HG02943 (cell line): ENCODE results near the gene MBD3L1.

Source experiments
- ATAC-seq: cut with Tn5 transposase; IDR thresholded peaks from one replicate; pipeline ENCODE4 v1.9.1; 2021; ENCODE audit warnings: mild to moderate bottlenecking, low read depth, moderate library complexity; ENCODE audit not compliant: unreplicated experiment

The MBD3L1 gene

DNA sequence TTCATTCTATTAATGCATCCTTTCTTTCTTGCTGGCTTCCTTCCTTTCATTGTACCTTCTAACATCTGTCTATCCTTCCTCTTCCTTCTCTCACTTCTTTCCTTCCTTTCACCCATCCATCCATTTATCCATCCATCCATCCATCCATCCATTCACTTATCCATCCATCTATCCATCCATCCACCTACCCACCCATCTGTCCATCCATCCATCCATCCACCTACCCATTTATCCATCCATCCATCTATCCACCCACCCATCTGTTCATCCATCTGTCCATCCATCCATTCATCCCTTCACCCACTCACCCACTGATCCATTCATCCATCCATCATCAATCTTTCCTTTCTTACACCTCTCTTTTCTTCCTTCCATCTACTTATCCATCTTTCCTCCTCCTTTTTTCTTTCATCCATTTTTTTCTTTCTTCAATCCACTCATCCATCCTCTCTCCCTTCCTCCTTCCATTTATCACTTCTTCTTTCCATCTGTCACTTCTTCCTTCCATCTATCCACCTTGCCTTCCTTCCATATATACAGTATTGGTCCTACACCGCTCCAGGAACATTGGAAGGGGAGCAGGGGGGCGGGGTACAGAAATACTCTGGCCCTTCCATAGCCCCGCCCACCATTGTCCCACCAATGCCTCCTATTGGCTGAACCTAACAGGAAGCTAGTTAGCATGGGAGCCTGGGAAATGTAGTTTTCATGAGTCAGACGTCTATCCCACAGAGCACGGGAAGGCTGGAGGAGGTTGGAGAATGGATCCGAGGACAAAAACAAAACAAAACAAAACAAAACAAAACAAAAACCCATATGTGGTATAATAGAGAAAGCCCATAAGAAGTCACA lies 45.9 kb downstream of the MBD3L1 start:
- no peak for ATAC-seq

DNA sequence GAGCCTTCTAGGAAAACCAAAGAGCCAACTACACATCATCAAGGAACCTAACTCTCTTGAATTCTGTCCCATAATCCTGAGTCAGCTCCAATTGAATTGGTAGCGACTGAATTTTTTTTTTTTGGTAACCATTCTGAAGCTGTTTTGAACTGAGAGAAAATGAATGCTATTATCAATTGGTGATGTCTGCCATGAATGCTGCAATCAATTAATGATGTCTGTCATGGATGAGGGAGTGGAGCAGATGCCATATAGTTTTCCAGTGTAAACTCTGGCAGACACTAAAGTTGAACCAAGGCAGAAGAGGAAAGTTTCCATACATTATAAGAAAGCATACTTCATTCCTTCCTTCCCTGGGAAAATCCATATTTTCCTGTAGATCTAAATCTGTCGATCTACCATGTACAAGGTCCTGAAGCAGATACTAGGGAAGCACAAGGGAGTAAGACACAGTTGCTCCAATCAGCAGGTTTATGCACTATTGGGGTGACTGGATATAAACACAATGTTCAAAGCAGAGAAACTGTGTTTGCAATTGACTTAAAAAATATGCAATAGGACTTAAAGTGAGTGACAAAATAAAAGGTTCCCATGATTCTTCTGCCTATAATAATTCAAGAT lies 48.8 kb downstream of the MBD3L1 start:
- no peak for ATAC-seq

DNA sequence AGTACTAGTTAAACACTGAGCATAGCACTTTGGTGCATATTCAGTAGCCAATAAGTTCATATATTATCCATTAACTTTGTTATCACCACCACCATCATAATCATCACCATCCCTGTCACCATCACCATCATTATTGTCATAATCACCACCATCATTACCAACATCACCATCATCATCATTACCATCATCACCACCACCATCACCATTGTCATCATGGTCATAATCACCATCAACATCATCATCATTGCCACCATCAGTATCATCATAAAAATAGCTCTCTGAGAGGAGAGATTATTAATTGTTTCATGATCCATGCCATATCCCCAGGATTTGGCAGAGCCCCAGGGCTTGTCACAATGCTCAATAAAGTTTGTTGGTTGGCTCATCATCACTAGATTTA lies 49.3 kb downstream of the MBD3L1 start:
- ATAC-seq: no peak

DNA sequence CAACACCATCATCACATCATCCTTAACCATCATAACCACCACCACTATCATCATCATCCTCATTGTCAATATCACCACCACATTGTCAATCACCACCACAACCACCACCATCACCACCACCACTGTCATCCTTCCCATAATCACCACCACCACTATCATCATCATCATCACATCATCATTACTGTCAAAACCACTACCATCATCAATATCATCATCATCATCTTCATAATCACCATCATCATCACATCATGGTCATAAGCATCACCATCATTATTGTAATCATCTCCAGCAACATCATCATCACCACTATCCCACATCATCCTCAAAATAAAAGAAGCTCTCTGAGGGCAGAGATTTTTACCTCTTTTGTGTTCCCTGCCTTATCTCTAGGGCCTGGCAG lies 52.2 kb downstream of the MBD3L1 start:
- ATAC-seq: no peak

DNA sequence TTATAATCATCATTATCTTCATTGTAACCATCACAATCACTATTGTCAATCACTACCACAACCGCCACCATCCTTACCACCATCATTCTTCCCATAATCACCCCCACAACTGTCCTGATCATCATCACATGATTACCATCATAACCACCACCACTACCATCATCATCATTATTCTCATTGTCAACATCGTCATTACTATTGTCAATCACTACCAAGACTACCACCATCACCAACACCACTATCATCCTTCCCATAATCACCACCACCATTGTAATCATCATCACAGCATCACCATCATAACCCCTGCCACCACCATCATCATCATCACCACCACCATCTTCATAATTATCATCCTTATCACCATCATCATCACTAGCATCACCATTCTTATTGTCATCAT lies 55.2 kb downstream of the MBD3L1 start:
- ATAC-seq: no peak

DNA sequence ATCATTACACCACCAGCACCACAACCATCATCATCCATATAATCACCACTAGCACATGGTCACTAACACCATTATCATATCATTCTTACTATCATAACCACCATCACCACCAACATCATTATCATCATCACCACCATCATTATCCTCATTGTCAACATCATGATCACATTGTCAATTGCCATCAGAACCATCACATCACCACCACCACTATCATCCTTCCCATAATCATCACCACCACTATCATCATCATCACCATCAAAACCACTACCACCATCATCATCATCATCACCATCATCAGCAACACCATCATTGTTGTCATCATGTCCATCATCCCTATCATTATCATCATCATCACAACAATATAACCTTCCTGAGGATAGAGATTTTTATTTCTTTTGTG lies 58.1 kb downstream of the MBD3L1 start:
- no peak for ATAC-seq
